Gastrocnemius medialis (tissue), 4 donors: ENCODE results near the gene ALKBH4.

Source experiments
- CTCF ChIP-seq, 5 experiments: fragments of 450-650 bp in 3 of 5; fragments of 200-600 bp in 2 of 5; sonication (generic) in 2 of 5; IDR thresholded peaks in 4 of 5; conservative IDR thresholded peaks in 1 of 5; 1 replicate in 4 of 5; 2 replicates in 1 of 5; pipeline ENCODE4 v1.5.1; 2016 to 2019; ENCODE audit warnings: antibody characterized with exemption in 5 of 5, mild to moderate bottlenecking in 3 of 5, moderate library complexity in 3 of 5
- POLR2A ChIP-seq, 2 donors: fragments of 450-650 bp; IDR thresholded peaks; one replicate each; pipeline ENCODE4 v1.6.1; 2017; ENCODE audit warnings: antibody characterized with exemption in 2 of 2, mild to moderate bottlenecking in 2 of 2, moderate library complexity in 2 of 2

DNA sequence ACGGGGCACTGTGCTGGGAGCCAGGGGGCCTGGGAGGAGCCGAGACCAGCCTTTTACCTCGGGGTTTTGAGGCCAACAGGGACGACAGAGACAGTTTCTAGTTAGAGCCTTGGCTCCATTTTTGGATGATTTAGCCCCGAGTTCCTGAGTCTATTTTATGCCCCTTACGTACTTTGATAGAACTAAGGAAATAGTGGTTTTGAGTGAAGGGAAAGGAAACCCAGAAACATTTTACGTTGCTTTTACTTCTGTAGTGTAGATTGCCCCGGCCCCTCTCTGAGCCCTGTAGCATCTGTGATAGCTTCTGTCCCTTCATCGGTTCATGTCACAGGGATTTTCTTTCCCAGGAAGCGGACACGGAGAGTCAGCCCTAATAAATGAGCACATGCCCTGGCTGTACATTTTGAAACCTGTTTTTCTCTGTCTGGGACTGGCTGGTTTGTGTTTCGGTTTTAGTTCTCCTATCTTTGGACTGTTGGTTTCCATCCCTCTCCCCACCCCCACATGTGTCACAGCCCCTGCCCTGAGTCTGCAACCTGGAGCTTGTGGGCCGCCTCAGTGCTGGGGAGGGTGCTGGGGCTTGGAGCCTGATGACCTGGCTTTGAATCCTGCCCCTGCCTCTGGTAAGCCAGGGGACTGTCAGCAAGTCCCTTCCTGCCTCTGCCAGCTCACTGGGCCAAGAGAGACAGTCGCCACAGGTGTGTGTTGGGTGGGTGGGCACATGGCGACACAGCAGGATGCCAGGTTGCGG is 38.2 kb downstream of the ALKBH4 start:
- TF ChIP-seq POLR2A (IDR thresholded peaks at IDR 0.05) (no peak), CTCF (IDR thresholded peaks at IDR 0.05 in 4 of 5, conservative IDR thresholded peaks at IDR 0.05 in 1 of 5) (no peak)
